NB4 (cell line): ENCODE measurements around the gene TEX54.

Experiments used
- DNase-seq: peaks from one replicate; pipeline ENCODE4 v3.0.0; 2010; ENCODE audit warnings: low read depth
- H3K4me3 ChIP-seq: one replicate; pipeline ENCODE4 v1.5.1; 2011; ENCODE audit warnings: mild to moderate bottlenecking, low read depth, low read length, moderate library complexity
- CTCF ChIP-seq: IDR thresholded peaks from one replicate; pipeline ENCODE4 v1.5.1; 2012; ENCODE audit warnings: low read depth, low read length
- MYC ChIP-seq: IDR thresholded peaks from 2 replicates; pipeline ENCODE4 v1.6.1; 2011; ENCODE audit warnings: low read depth, low read length
- POLR2A ChIP-seq: IDR thresholded peaks from 2 replicates; pipeline ENCODE4 v1.6.1; 2011; ENCODE audit warnings: mild to moderate bottlenecking; ENCODE audit not compliant: insufficient read length; ENCODE audit errors: extremely low read depth
- TF ChIP-seq, protein P1 (sequence below): IDR thresholded peaks from 2 replicates; pipeline ENCODE4 v1.6.1; 2011; ENCODE audit warnings: low read depth, low read length

The TEX54 gene

GRCh38 chr11:62842171-62842741 is 9.6 kb upstream of the TEX54 start:
- no peak for TF ChIP-seq MYC
- TF ChIP-seq, protein P1, sequence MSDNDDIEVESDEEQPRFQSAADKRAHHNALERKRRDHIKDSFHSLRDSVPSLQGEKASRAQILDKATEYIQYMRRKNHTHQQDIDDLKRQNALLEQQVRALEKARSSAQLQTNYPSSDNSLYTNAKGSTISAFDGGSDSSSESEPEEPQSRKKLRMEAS, result no peak
- no peak for TF ChIP-seq POLR2A
- no peak for TF ChIP-seq CTCF
- H3K4me3 ChIP-seq, result peak overlapping the region; percentile 70
- peak; percentile 70 for DNase-seq

DNA sequence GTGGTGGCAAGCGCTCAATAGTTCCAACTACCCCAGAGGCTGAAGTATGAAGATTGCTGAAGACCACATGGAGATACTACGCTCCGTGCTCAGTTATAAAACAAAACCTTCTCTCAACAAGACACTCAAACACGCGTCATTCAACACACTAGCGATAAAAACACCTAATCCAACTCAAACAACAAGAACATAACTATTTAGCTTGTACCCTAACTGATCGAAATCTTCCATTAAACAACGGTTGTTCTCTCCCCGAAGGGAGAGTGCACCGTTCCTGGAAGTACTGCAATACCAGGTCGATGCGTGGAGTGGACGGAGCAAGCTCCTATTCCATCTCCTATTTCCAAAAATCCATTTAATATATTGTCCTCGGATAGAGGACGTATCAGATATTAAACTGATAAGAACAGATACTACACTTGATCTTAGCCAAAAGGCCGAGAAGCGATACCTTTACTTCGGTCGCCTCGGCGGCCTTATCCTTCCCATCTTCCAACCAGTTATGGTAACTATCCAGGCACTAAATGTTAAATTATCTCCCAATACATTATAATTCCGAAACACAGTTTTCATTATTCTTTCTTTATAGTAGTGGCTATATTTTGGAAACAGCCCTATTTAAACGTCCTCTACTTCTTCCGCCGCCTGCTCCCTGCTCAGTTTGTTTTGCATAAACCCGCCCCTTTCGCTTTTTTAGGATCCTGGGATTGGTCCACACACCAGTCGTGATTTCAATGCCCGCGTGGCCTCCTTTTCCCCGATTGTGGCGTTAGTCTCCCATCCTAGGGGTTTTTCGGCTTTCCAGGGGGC is 8.9 kb upstream of the TEX54 start:
- H3K4me3 ChIP-seq, result peak overlapping the region; percentile 70
- peak; percentile 99 for DNase-seq
- TF ChIP-seq MYC (peak; percentile 80), POLR2A (peak; percentile 100), CTCF (no peak)
- TF ChIP-seq, protein P1, result peak; percentile 82

DNA sequence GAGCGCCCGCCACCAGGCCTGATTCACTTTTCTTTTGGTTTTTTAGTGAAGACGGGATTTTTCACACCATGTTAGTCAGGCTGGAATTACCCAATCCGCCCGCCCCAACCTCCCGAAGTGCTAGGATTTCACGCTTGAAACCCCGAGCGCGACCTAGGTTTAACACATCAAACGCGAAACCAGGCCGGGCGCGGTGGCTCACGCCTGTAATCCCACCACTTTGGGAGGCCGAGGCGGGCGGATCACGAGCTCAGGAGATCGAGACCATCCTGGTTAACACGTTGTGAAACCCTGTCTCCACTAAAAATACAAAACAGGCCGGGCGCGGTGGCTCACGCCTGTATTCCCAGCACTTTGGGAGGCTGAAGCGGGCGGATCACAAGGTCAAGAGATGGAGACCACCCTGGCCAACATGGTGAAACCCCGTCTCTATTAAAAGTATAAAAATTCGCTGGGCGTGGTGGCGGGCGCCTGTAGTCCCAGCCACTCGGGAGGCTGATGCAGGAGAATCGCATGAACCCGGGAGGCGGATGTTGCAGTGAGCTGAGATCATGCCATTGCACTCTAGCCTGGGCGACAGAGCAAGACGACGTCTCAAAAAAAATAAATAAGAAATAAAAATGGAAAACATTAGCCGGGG is 8.2 kb upstream of the TEX54 start:
- peak overlapping the region; percentile 70 for H3K4me3 ChIP-seq
- TF ChIP-seq, protein P1, result 0 out of 2 replicates have a peak, but pooled peaks have one; percentile 15
- DNase-seq, result peak; percentile 85

DNA sequence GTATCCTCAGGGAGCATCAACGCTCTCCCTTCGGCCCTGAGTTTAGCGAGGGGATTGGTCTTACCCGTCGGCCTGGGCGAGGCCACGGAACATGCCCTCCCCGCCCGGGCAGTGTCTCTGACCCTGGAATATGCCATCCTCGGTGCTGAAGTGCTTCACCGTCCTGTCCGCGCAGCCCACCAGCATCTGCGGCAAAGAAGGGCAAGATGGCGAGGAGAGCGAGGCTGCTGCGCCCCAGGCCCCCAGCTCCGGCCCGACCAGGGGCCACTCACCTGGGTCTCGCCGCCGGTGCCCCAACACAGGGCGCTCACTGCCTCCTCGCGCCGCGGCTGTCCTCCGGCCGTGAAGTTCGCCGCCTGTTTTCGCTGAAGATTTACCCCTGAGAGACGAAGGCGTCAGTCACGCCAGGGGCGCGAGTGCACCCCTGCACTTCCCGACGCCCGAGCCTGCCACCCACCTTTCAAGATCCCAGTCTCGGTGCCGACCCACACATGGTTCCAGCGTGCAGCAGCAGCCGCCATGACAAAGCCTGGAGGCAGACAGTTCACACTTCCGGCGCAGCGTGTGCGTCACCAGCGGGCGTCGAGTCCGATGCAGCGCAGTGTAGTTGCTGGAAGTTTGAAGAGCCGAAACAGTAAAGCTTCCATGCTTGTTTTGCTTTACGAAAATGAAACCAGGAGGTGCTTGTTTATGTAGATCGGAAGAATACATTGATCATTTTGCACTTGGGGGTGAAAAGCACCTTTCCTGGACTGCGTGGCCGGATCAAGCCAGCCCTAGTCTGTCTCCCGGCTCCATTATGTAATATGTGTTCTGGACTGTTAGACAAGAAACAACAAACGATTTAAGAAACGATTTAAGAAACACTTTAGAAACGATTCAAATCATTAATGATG is 6.7 kb upstream of the TEX54 start, which contains the start of gene WDR74:
Gene WDR74, minus strand, starts transcription at position 541 of the 896 bp plus-strand sequence. Its CDS starts 20 bp downstream, at position 521.
- peak; percentile 97 for DNase-seq
- TF ChIP-seq MYC (peak; percentile 100), POLR2A (peak; percentile 98), CTCF (no peak)
- TF ChIP-seq, protein P1, result peak; percentile 99
- H3K4me3 ChIP-seq, result peak within 1 kb of the TSS; percentile 83

DNA sequence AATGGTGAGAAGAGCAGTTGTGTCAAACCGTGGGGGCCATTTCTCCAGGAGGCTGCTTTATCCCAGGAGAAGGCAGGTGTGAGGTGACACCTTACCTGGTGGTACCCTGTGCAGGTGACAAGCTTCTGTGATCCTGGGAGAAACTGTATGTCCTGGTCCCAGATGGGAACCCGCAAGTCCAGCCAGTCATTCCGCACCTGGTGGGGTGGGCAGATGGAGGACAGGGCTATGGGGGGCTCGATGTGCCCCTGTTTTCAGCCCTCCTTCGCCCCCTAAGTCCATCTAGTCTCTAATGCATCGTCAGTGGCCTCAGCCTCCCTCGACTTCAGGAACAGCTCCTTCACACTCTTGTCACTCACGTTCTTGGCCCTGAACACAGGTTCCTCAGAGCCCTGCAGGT is 2.7 kb upstream of the TEX54 start:
- TF ChIP-seq MYC (no peak), POLR2A (no peak), CTCF (no peak)
- TF ChIP-seq, protein P1, result no peak
- no peak overlapping the region for H3K4me3 ChIP-seq
- no peak for DNase-seq
